ENCODE data around the gene NCKAP1.

GRCh38 chr2:182901748-182902147 is 136.5 kb downstream of the NCKAP1 start:
- TF ChIP-seq, protein P1, sequence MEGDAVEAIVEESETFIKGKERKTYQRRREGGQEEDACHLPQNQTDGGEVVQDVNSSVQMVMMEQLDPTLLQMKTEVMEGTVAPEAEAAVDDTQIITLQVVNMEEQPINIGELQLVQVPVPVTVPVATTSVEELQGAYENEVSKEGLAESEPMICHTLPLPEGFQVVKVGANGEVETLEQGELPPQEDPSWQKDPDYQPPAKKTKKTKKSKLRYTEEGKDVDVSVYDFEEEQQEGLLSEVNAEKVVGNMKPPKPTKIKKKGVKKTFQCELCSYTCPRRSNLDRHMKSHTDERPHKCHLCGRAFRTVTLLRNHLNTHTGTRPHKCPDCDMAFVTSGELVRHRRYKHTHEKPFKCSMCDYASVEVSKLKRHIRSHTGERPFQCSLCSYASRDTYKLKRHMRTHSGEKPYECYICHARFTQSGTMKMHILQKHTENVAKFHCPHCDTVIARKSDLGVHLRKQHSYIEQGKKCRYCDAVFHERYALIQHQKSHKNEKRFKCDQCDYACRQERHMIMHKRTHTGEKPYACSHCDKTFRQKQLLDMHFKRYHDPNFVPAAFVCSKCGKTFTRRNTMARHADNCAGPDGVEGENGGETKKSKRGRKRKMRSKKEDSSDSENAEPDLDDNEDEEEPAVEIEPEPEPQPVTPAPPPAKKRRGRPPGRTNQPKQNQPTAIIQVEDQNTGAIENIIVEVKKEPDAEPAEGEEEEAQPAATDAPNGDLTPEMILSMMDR (conservative IDR thresholded peaks at IDR 0.05 in 1 of 2, IDR thresholded peaks at IDR 0.05 in 1 of 2; ENCODE audit: low read depth in 1 of 2, low read length in 2 of 2): no peak
- TF ChIP-seq EZH2 (IDR thresholded peaks at IDR 0.05; ENCODE audit: low read length, missing control alignments): no peak

All from fibroblast of lung (primary cell).